Measurements from ENCODE around the gene ZNF791. TPM values are rescaled to one million over a fixed set of nuclear protein-coding genes. Genes with fewer than 3 reads are reported as not detected.

Gene ZNF791
- total RNA-seq, 1 donor, result 15.8 TPM

GRCh38 chr19:12656899-12657571 is 46.3 kb downstream of the ZNF791 start:
- no peak for TF ChIP-seq CTCF (IDR thresholded peaks at IDR 0.05; ENCODE audit: insufficient read depth, low read length)
- DNase-seq (ENCODE audit: low read depth), result no peak
- no peak overlapping the region for H3K4me3 ChIP-seq (ENCODE audit: low read depth, low read length)

DNA sequence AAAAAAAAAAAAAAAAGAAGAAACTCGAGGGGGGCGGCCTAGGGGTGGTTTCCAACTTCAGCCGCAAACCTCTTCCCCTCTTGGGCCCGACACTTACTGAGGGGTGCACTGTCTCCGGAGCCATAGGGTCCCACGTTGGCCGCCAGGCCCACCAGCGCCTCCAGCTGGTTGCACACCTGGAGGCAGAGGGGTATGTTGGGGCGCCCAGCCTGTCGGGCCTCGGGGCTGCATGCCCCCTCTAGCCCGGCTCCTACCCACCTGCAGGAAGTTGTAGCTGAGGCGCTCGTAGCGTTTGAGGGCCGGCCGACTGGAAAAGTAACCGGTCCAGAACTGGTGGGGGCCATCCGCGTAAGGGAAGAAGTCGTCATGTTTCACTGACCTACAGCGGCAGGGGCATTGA is 47.2 kb downstream of the ZNF791 start:
- no peak for TF ChIP-seq CTCF (IDR thresholded peaks at IDR 0.05; ENCODE audit: insufficient read depth, low read length)
- no peak for DNase-seq (ENCODE audit: low read depth)

GRCh38 chr19:12660980-12661379 is 50.3 kb downstream of the ZNF791 start:
- H3K4me3 ChIP-seq (ENCODE audit: low read depth, low read length), result no peak overlapping the region
- TF ChIP-seq CTCF (IDR thresholded peaks at IDR 0.05; ENCODE audit: insufficient read depth, low read length), result no peak
- no peak for DNase-seq (ENCODE audit: low read depth)

More for the DNA sequence above, 47.2 kb downstream of the ZNF791 start:
- H3K4me3 ChIP-seq (ENCODE audit: low read depth, low read length), result no peak overlapping the region

- no peak for DNase-seq (ENCODE audit: low read depth)
- no peak for TF ChIP-seq CTCF (IDR thresholded peaks at IDR 0.05; ENCODE audit: insufficient read depth, low read length)
Observed at GRCh38 chr19:12664406-12665280, 53.9 kb downstream of the ZNF791 start.

DNA sequence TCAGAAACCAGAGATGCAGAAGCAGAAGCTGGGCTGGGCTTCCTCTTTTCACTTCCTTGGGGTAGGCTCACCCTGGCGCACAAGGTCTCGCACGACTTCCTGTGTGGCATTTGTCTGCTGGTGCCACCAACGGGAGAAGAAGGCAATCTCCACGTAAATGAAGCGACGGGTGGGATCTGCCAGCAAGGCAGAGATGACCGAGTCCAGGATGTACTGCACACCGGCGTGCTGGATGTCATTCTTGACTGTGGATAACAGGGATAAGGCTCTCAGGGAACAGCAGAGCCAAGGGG is 54.5 kb downstream of the ZNF791 start:
- no peak overlapping the region for H3K4me3 ChIP-seq (ENCODE audit: low read depth, low read length)
- TF ChIP-seq CTCF (IDR thresholded peaks at IDR 0.05; ENCODE audit: insufficient read depth, low read length), result no peak
- no peak for DNase-seq (ENCODE audit: low read depth)

More at GRCh38 chr19:12664406-12665280, 53.9 kb downstream of the ZNF791 start:
- H3K4me3 ChIP-seq (ENCODE audit: low read depth, low read length), result no peak overlapping the region

DNA sequence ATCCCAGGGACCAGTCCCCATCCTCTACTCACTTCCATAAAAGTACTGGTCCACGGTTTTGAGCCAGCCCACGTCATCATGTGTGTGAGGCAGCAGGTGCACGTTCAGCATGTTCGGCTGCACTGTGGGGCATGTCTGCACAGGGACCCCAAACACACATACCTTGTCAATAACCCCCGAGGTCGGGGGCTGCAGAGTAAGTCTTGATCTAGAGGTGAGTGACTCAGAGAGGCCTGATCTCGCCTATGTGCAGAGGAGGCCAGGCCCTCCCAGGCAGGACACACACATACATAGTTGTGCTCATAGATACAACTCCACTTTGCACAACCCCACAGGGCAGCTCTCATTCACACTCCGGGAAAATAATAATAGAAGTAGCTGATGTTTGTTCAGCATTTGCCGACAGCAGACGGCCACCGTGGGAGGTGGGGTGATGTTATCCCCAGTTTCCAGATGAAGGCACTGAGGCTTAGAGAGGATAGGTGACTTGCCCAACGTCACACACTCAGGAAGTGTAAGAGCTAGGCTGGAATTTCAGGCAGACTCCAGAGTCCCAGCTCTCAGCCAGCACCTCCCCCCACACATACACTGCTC is 55.0 kb downstream of the ZNF791 start:
- no peak for DNase-seq (ENCODE audit: low read depth)
- peak overlapping the region; percentile 94 for H3K4me3 ChIP-seq (ENCODE audit: low read depth, low read length)
- TF ChIP-seq CTCF (IDR thresholded peaks at IDR 0.05; ENCODE audit: insufficient read depth, low read length), result no peak
